GM18511 (cell line): ENCODE measurements around the gene TOM1.

Experiments used
- ATAC-seq: cut with Tn5 transposase; IDR thresholded peaks from one replicate; pipeline ENCODE4 v1.9.1; 2021; ENCODE audit warnings: mild to moderate bottlenecking, moderate library complexity; ENCODE audit not compliant: unreplicated experiment

The TOM1 gene

GRCh38 chr22:35322126-35322525 is 22.4 kb downstream of the TOM1 start:
- ATAC-seq = no peak

GRCh38 chr22:35322893-35323292 is 23.2 kb downstream of the TOM1 start:
- no peak for ATAC-seq

- ATAC-seq = no peak
Observed at GRCh38 chr22:35323305-35323704, 23.6 kb downstream of the TOM1 start.

- ATAC-seq = no peak
Observed at GRCh38 chr22:35324067-35324466, 24.4 kb downstream of the TOM1 start.

- no peak for ATAC-seq
Observed at GRCh38 chr22:35324762-35325161, 25.1 kb downstream of the TOM1 start.

- ATAC-seq = no peak
Observed at GRCh38 chr22:35325209-35325608, 25.5 kb downstream of the TOM1 start.

GRCh38 chr22:35326854-35327562 is 27.3 kb downstream of the TOM1 start:
- no peak for ATAC-seq

GRCh38 chr22:35327690-35328471 is 28.2 kb downstream of the TOM1 start:
- ATAC-seq = no peak

GRCh38 chr22:35328472-35328885 is 28.8 kb downstream of the TOM1 start:
- ATAC-seq = no peak

- no peak for ATAC-seq
Observed at GRCh38 chr22:35329114-35329847, 29.6 kb downstream of the TOM1 start.

- ATAC-seq = no peak
Observed at GRCh38 chr22:35330258-35330861, 30.7 kb downstream of the TOM1 start.

- ATAC-seq = no peak
Observed at GRCh38 chr22:35332278-35332677, 32.6 kb downstream of the TOM1 start.

- no peak for ATAC-seq
Observed at GRCh38 chr22:35333220-35333619, 33.5 kb downstream of the TOM1 start.

GRCh38 chr22:35334004-35334403 is 34.3 kb downstream of the TOM1 start:
- no peak for ATAC-seq

GRCh38 chr22:35335468-35335867 is 35.8 kb downstream of the TOM1 start:
- no peak for ATAC-seq

GRCh38 chr22:35335936-35336781 is 36.5 kb downstream of the TOM1 start:
- ATAC-seq = no peak

GRCh38 chr22:35337932-35338331 is 38.2 kb downstream of the TOM1 start:
- ATAC-seq = no peak

GRCh38 chr22:35341090-35341874 is 41.6 kb downstream of the TOM1 start:
- ATAC-seq = no peak

- ATAC-seq = no peak
Observed at GRCh38 chr22:35342390-35342789, 42.7 kb downstream of the TOM1 start.
